NCI-H1092 (cell line): ENCODE data around the gene TNKS2.

ENCODE experiments used
- DNase-seq: peaks from one replicate; lab custom pipeline; 2025; lab: John Stamatoyannopoulos, UW

The TNKS2 gene

GRCh38 chr10:91908337-91909116, 110.3 kb downstream of the TNKS2 start:
- DNase-seq, result peak; percentile 64

GRCh38 chr10:91909117-91909677, 111.0 kb downstream of the TNKS2 start, which contains the start of gene FGFBP3:
Gene FGFBP3, minus strand, starts transcription at chr10:91909486. Its CDS starts 517 bp downstream, at chr10:91908969.
- peak; percentile 37 for DNase-seq

DNA sequence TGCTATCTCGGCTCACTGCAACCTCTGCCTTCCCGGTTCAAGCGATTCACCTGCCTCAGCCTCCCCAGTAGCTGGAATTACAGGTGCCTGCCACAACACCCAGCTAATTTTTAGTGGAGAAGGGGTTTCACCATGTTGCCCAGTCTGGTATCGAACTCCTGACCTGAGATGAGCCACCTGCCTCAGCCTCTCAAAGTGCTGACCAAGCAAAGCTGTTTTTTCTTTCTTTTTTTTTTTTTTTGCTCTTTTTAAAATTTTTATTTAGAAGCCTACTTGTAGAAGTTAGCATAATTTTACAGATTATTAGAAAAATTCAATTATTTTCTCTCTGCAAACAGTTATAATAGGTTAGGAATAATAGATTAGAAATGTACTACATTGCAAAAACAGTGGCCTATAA, 112.2 kb downstream of the TNKS2 start:
- DNase-seq, result no peak
